ENCODE data around the gene PLEKHN1.

GRCh38 chr1:1005774-1006304 is 39.6 kb downstream of the PLEKHN1 start:
- TF ChIP-seq CTCF (IDR thresholded peaks at IDR 0.05; ENCODE audit: borderline replicate concordance, extremely low read depth, low read length, poor library complexity, severe bottlenecking), result no peak
- no peak for TF ChIP-seq EZH2 (IDR thresholded peaks at IDR 0.05; ENCODE audit: borderline replicate concordance, low read depth, low read length, severe bottlenecking)
